Measurements from ENCODE around the gene ANKRD55. TPM values are rescaled to one million over a fixed set of nuclear protein-coding genes. Genes with fewer than 3 reads are reported as not detected.

ANKRD55 gene
- total and polyA plus RNA-seq, 2 donors (not counting 3 experiments of a cell fraction or from before 2014, with no cell fraction given), result 1.4 to 2.1 TPM

GRCh38 chr5:56076486-56076885, 156.6 kb downstream of the ANKRD55 start:
- no peak overlapping the region for H3K9ac ChIP-seq (replicated peaks; ENCODE audit: extremely low read depth, insufficient read depth, low read length)
- FAIRE-seq (no peak), DNase-seq (ENCODE audit: low read depth, low spot score) (no peak)
- H3K36me3 ChIP-seq (ENCODE audit: control insufficient read depth in 2 of 2, extremely low read depth in 1 of 2, insufficient read depth in 2 of 2, low read length in 2 of 2), result no peaks in the 10 kb centered on the region
- peaks cover 3% of the 10 kb centered on the region for H3K4me1 ChIP-seq (ENCODE audit: control insufficient read depth, extremely low read depth, insufficient read depth, low read length)
- CTCF ChIA-PET, result no interaction called here
- H3K9me1 ChIP-seq (replicated peaks; ENCODE audit: control insufficient read depth, extremely low read depth, insufficient read depth, low read length), result no peaks in the 10 kb centered on the region
- intact Hi-C loops (cut with micrococcal nuclease) (no loop called here), dilution Hi-C loops (cut with MboI; ENCODE audit: extremely low pct_ligation_motif_present, low sequenced_read_pairs) (no loop called here)
- no peaks in the 10 kb centered on the region for H3K79me2 ChIP-seq (ENCODE audit: control insufficient read depth, insufficient read depth, low read length)
- no peaks in the 10 kb centered on the region for H3K27me3 ChIP-seq (ENCODE audit: control insufficient read depth in 2 of 2, insufficient read depth in 2 of 2, low read length in 2 of 2)
- H3K27ac ChIP-seq (ENCODE audit: insufficient read depth, low read depth, low read length), result no peak overlapping the region
- H3K9me3 ChIP-seq (replicated peaks; ENCODE audit: control insufficient read depth, insufficient read depth, low read length), result no peaks in the 10 kb centered on the region
- BruUV-seq (replicated peaks), result no TSS peak
- H2AFZ ChIP-seq (ENCODE audit: low read depth, low read length), result no peak overlapping the region
- TF ChIP-seq JUN (IDR thresholded peaks at IDR 0.05; ENCODE audit: borderline replicate concordance, insufficient read depth, insufficient read length, low read depth) (no peak), MYC (IDR thresholded peaks at IDR 0.05; ENCODE audit: low read depth, low read length) (no peak), GATA2 (IDR thresholded peaks at IDR 0.05; ENCODE audit: insufficient read depth, insufficient read length, low read depth, low read length) (no peak), EZH2 (IDR thresholded peaks at IDR 0.05; ENCODE audit: borderline replicate concordance, low read depth, low read length, severe bottlenecking) (no peak), POLR2A (IDR thresholded peaks at IDR 0.05; ENCODE audit: low read depth, low read length) (no peak), FOS (IDR thresholded peaks at IDR 0.05; ENCODE audit: borderline replicate concordance, insufficient read depth, low read length) (no peak)
- POLR2A ChIA-PET, result no interaction called here
- no peak overlapping the region for H3K4me3 ChIP-seq (replicated peaks in 1 of 3; ENCODE audit: insufficient read depth in 1 of 3, low read depth in 1 of 3, low read length in 3 of 3)
- H3K4me2 ChIP-seq (ENCODE audit: insufficient read depth, low read length), result no peak overlapping the region
- no peaks in the 10 kb centered on the region for H4K20me1 ChIP-seq (replicated peaks; ENCODE audit: control insufficient read depth, extremely low read depth, insufficient read depth, low read length)

DNA sequence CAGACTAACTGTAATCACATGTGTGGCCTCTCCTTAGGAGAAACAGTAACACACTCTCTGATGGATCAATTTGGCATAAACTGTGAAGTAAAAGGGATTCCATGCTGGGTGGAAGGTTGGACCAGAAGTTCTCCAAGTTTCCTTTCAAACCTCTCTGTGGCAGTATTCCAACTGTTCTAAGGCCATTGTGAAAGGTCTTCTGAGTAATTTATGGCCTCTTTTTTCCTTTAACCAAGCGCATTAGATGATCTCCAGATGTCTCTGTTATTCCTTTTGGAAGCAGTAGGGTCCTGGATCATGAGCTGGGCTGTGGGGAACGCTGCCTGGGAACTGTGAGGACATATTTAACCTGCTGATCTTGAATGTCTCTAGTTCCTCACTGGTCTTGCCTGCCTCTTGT, 157.8 kb downstream of the ANKRD55 start:
- FAIRE-seq (no peak), DNase-seq (ENCODE audit: low read depth, low spot score) (peak; percentile 66)
- dilution Hi-C loops (cut with MboI; ENCODE audit: extremely low pct_ligation_motif_present, low sequenced_read_pairs) (no loop called here), intact Hi-C loops (cut with micrococcal nuclease) (no loop called here)
- no peaks in the 10 kb centered on the region for H3K36me3 ChIP-seq (ENCODE audit: control insufficient read depth in 2 of 2, extremely low read depth in 1 of 2, insufficient read depth in 2 of 2, low read length in 2 of 2)
- peaks cover 14% of the 10 kb centered on the region for H3K4me1 ChIP-seq (ENCODE audit: control insufficient read depth, extremely low read depth, insufficient read depth, low read length)
- H3K9me1 ChIP-seq (replicated peaks; ENCODE audit: control insufficient read depth, extremely low read depth, insufficient read depth, low read length), result no peaks in the 10 kb centered on the region
- TF ChIP-seq POLR2AphosphoS5 (IDR thresholded peaks at IDR 0.05; ENCODE audit: insufficient read depth, low read depth, low read length) (no peak), MAX (IDR thresholded peaks at IDR 0.05; ENCODE audit: insufficient read depth, insufficient read length) (no peak), GATA2 (IDR thresholded peaks at IDR 0.05; ENCODE audit: insufficient read depth, insufficient read length, low read depth, low read length) (no peak), EZH2 (IDR thresholded peaks at IDR 0.05; ENCODE audit: borderline replicate concordance, low read depth, low read length, severe bottlenecking) (no peak), FOS (IDR thresholded peaks at IDR 0.05; ENCODE audit: borderline replicate concordance, insufficient read depth, low read length) (no peak), POLR2A (IDR thresholded peaks at IDR 0.05; ENCODE audit: low read depth, low read length) (no peak)
- TF ChIP-seq, protein P1, sequence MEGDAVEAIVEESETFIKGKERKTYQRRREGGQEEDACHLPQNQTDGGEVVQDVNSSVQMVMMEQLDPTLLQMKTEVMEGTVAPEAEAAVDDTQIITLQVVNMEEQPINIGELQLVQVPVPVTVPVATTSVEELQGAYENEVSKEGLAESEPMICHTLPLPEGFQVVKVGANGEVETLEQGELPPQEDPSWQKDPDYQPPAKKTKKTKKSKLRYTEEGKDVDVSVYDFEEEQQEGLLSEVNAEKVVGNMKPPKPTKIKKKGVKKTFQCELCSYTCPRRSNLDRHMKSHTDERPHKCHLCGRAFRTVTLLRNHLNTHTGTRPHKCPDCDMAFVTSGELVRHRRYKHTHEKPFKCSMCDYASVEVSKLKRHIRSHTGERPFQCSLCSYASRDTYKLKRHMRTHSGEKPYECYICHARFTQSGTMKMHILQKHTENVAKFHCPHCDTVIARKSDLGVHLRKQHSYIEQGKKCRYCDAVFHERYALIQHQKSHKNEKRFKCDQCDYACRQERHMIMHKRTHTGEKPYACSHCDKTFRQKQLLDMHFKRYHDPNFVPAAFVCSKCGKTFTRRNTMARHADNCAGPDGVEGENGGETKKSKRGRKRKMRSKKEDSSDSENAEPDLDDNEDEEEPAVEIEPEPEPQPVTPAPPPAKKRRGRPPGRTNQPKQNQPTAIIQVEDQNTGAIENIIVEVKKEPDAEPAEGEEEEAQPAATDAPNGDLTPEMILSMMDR (IDR thresholded peaks at IDR 0.05; ENCODE audit: extremely low read depth in 1 of 2, insufficient read depth in 1 of 2, low read depth in 1 of 2, low read length in 2 of 2), result no peak
- H3K27ac ChIP-seq (ENCODE audit: insufficient read depth, low read depth, low read length), result no peak overlapping the region
- ChIA-PET CTCF (interaction anchor here (1.0 kb wide), 1 partner anchor 126 kb away, joined by 4 read pairs; no protein-coding TSS in a partner anchor), POLR2A (no interaction called here)
- no TSS peak for BruUV-seq (replicated peaks)
- no peak overlapping the region for H3K4me3 ChIP-seq (replicated peaks in 1 of 3; ENCODE audit: insufficient read depth in 1 of 3, low read depth in 1 of 3, low read length in 3 of 3)
- H3K4me2 ChIP-seq (ENCODE audit: insufficient read depth, low read length), result no peak overlapping the region
- H3K9me3 ChIP-seq (replicated peaks; ENCODE audit: control insufficient read depth, insufficient read depth, low read length), result no peaks in the 10 kb centered on the region
- H2AFZ ChIP-seq (ENCODE audit: low read depth, low read length), result peak overlapping the region; percentile 61
- H4K20me1 ChIP-seq (replicated peaks; ENCODE audit: control insufficient read depth, extremely low read depth, insufficient read depth, low read length), result no peaks in the 10 kb centered on the region
- no peaks in the 10 kb centered on the region for H3K79me2 ChIP-seq (ENCODE audit: control insufficient read depth, insufficient read depth, low read length)
- no peaks in the 10 kb centered on the region for H3K27me3 ChIP-seq (ENCODE audit: control insufficient read depth in 2 of 2, insufficient read depth in 2 of 2, low read length in 2 of 2)
- H3K9ac ChIP-seq (replicated peaks; ENCODE audit: extremely low read depth, insufficient read depth, low read length), result no peak overlapping the region

All from endothelial cell of umbilical vein (primary cell).